Hypothalamus (tissue), 51 donors: ENCODE results near the gene DCTD.

Experiments used
- DNase-seq, 51 donors: peaks; one replicate each; lab custom pipeline; 2025; lab: John Stamatoyannopoulos, UW

Gene DCTD

GRCh38 chr4:182874797-182875345 is 42.3 kb downstream of the DCTD start:
- DNase-seq = no peak

DNA sequence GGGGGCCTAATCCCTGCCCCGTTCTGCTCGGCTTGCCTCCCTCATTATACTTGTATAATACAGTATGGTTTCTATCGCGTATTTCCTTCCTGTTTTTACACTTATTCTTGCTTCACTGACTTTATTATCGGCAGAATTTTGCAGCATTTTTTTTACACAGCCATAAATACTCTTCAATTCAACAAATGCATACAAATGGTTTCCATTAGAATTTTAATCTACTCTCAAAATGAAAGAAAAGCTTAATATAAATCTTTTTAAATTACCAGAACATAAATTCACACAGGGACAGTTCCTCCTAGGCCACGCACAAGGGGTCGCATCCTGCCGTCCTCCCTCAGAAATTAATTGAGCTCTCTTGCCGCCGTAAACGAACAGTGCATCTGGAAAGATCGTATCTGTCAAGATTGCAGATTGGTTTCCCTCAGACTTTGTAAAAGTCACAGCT is 42.9 kb downstream of the DCTD start:
- no peak for DNase-seq

GRCh38 chr4:182873726-182874125 is 43.5 kb downstream of the DCTD start:
- no peak for DNase-seq

DNA sequence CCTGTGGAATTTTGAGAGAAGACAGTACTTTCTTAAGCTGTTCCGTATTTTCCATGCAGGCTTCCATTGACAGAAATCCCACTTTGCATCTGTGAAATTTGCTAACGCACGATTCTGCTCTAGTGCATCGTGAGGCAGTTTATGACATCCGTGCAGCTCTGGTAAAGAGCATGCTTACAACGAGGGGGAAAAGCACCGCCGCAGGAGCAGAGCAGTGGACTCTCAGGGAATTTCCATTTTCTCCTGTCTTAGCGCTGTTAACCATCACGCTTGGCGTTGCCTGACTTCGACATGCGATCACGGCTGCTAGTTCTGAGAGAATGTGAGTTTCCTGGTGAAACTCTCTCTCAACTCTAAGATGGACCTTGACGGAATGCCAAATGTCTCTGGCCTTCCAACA is 43.9 kb downstream of the DCTD start:
- DNase-seq = no peak

DNA sequence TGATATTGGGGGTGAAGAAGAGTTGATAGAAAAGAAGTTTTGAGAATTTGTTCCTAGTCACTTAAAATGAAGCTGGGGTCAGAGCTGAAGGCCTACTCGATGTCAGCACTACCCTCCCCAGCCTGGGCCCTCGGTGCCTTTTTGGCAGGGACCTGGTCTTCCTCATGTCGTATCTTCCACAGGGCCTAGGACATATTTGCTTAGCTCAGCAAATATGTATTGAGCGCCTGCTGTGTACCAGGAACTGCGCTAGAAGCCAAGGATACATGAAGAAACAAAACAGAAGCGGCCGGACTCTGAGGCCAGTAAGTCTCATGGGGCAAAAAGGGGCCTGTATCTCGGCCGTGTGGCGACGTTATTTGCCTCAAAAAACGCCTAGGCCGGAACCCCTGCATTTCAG is 44.3 kb downstream of the DCTD start:
- DNase-seq = no peak

GRCh38 chr4:182871616-182872015 is 45.6 kb downstream of the DCTD start:
- DNase-seq = no peak

- DNase-seq = no peak
These were observed 47.5 kb downstream of the DCTD start for GRCh38 chr4:182869697-182870096.

- DNase-seq = no peak
These were observed 50.4 kb downstream of the DCTD start for GRCh38 chr4:182866746-182867145.

- DNase-seq = no peak
These were observed 53.7 kb downstream of the DCTD start for GRCh38 chr4:182863501-182863900.

GRCh38 chr4:182862921-182863320 is 54.3 kb downstream of the DCTD start:
- DNase-seq = no peak

GRCh38 chr4:182862141-182862875 is 54.9 kb downstream of the DCTD start:
- no peak for DNase-seq

GRCh38 chr4:182861346-182861745 is 55.8 kb downstream of the DCTD start:
- no peak for DNase-seq

DNA sequence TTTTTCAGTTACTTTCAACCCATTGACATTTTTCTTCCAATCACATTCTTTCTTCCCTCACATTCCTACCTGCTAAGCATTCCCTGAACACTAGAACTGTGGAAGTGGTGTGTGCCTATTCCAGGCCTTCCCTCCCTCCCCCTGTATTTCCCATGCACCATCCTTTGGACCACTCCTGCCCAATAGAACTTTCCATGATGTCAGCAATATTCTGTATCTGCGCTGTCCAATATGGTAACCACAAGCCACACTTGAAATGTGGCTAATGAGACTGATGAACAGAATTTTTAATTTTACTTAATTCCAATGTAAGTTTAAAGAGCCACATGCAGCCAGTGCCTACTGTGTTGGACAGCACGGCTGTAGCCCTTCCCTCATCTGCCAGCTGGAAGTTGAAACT is 57.5 kb downstream of the DCTD start:
- DNase-seq = no peak

DNA sequence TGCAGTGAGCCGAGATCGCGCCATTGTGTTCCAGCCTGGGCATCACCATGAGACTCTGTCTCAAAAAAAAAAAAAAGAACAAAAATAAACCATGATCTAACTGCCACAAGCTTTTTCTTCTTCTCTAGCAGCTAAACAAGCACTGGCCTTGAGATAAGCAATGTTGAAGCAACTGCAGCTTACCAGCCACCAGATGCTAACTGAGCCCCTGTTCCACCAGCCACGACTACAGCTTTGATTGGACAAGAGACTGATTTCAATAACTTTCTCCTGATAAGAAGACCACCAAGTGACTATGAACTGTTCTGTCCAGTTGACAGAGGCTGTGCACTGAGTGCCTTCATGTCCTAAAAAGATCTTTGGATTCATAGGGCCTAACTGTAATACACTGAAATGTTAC is 58.5 kb downstream of the DCTD start:
- no peak for DNase-seq

GRCh38 chr4:182856862-182857261 is 60.3 kb downstream of the DCTD start:
- no peak for DNase-seq

GRCh38 chr4:182855877-182856276 is 61.3 kb downstream of the DCTD start:
- no peak for DNase-seq

- DNase-seq = no peak
These were observed 61.9 kb downstream of the DCTD start for GRCh38 chr4:182855312-182855711.

- no peak for DNase-seq
These were observed 62.7 kb downstream of the DCTD start for GRCh38 chr4:182854466-182854865.

DNA sequence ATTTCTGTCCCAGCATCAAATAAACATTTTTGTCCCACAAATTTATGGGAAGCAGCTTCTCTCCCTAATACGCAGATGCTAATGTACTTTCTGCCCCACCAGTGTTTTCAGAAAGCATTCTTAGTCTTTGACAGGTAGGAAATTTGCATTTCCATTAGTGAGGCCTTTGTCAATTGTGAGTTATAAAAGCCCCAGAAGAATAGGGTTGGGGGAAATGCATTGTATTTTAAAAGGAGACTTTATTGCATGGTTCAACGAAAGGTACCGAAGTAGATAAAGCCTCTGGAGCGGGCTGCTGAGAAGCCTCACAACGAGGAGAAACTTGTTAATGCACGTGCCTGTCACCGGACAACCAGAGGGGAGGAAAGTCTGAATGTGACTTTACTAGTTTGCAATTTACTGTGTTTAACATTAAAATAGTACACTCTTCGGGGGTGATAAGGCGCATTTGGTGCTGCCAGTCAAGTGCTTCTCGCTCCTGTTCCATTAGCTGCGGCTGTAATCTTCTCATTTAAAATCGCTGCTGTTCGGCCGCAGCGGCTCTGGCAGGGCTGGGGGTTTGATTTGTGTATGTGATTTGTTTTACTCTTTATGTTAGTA is 63.4 kb downstream of the DCTD start:
- DNase-seq = no peak

GRCh38 chr4:182848685-182849084 is 68.5 kb downstream of the DCTD start:
- no peak for DNase-seq

DNA sequence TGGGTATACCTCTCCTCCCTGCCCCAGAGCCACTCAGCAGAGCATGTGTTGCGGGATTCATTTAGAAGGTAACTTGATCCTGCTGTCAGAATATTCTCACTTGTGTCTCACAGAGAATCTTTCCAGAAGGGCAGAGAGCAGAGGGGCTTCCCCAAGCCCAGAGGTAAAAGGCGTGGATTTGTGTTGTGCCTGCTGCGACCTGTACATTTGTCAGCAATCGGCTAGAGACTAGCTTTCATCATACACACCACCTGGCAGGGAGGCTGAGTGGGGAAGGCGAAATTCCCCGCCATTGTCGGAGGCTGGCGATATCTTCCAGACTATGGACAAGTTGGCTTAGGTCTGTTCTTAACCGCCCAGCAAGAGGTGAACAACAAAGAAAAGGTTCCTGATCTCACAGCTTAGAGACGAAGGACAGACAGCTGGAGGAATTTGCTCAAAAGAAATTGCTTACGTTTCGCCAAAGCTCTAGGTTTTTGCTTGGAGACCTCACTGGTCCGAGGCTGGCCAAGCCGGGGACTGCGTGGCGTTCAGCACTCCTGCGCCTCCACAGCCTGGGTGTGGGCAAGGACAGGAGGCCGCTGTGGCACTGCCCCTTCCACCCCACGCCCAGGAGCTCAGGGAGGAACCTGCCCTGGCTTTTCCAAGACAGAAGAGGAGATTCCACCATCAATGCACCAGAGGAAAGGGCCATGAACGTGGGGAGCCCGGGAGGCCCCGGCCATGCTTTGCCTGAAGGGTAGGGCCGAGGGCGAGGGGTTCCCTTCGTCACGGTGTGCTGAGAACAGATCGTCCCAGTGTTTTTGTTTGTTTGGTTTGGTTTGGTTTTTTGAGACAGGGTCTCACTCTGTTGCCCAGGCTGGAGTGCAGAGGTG is 69.4 kb downstream of the DCTD start:
- no peak for DNase-seq
